Body of pancreas (tissue), 4 donors: ENCODE measurements around the gene SBF2. TPM values are rescaled to one million over a fixed set of nuclear protein-coding genes. Genes with fewer than 3 reads are reported as not detected.

Experiments
- ATAC-seq: fragments of 150-250 bp; one replicate; pipeline ENCODE4 v1.9.1; 2016
- DNase-seq, 4 donors: peaks; one replicate each; pipeline ENCODE4 v3.0.0-alpha.2; 2019
- H3K27ac ChIP-seq, 4 donors: fragments of 200-600 bp; sonication (generic); 1 replicate in 3 of 4; 2 replicates in 1 of 4; pipeline versions ENCODE4 v1.5.1 to v1.6.1; 2016 to 2019; ENCODE audit warnings: mild to moderate bottlenecking in 1 of 4, mixed read lengths in 1 of 4, moderate library complexity in 1 of 4
- H3K27me3 ChIP-seq, 2 donors: fragments of 200-600 bp; sonication (generic); one replicate each; pipeline ENCODE4 v1.6.0; 2016; ENCODE audit warnings: mild to moderate bottlenecking in 1 of 2
- H3K36me3 ChIP-seq, 2 donors: fragments of 200-600 bp; sonication (generic); replicated peaks in 1 of 2; 2 replicates each; pipeline ENCODE4 v1.5.1; 2016; ENCODE audit warnings: low read depth in 2 of 2; ENCODE audit not compliant: insufficient read depth in 1 of 2
- H3K4me1 ChIP-seq: fragments of 200-600 bp; sonication (generic); one replicate; pipeline ENCODE4 v1.6.0; 2016
- H3K4me3 ChIP-seq, 2 donors: fragments of 200-600 bp; sonication (generic); 1 replicate in 1 of 2; 2 replicates in 1 of 2; pipeline ENCODE4 v1.5.1; 2016 to 2019
- H3K9me3 ChIP-seq, 3 donors: fragments of 200-600 bp; sonication (generic); 1 replicate in 2 of 3; 2 replicates in 1 of 3; pipeline ENCODE4 v1.5.1; 2016
- CTCF ChIP-seq, 7 experiments: fragments of 450-650 bp in 4 of 7; fragments of 200-600 bp in 3 of 7; sonication (generic) in 3 of 7; IDR thresholded peaks; one replicate each; pipeline ENCODE4 v1.5.1; 2016 to 2019; ENCODE audit warnings: antibody characterized with exemption in 7 of 7
- POLR2A ChIP-seq, 3 donors: fragments of 450-650 bp; IDR thresholded peaks; one replicate each; pipeline ENCODE4 v1.6.1; 2016; ENCODE audit warnings: antibody characterized with exemption in 3 of 3, mild to moderate bottlenecking in 2 of 3
- WGBS, 2 donors: methylation state at CpG; one replicate each; pipeline ENCODE4 v1.1.5; 2017; 5-methylcytosine and 5-hydroxymethylcytosine counted together
- intact Hi-C: fragments of 100-400 bp; cut with DNase I; formaldehyde crosslinking; loops from one replicate; pipeline ENCODE4 v1.15.1; 2023
- total RNA-seq, 2 donors: library from RNA; depleted of rRNA; stranded (reverse); fragments of >200 nt; gene quantifications; one replicate each; pipeline ENCODE4 v1.1.0, GENCODE V29; 2016

Gene SBF2
- total RNA-seq, 2 donors from 2014 or later, result 23.6 to 38.9 TPM

- H3K36me3 ChIP-seq, result no peaks in the 10 kb centered on the region
- peak overlapping the region in 3 of 4 donors; percentile 47 to 92 (median 87) for H3K27ac ChIP-seq
- DNase-seq (no peak), ATAC-seq (no peak)
- H3K9me3 ChIP-seq, result no peaks in the 10 kb centered on the region
- H3K27me3 ChIP-seq, result peaks cover 0 to 6% of the 10 kb centered on the region in 2 donors
- TF ChIP-seq CTCF (IDR thresholded peaks at IDR 0.05) (peak in 1 of 7 experiments; percentile 18), POLR2A (IDR thresholded peaks at IDR 0.05) (peak in 2 of 3 donors; percentile 53 to 56)
- 19% methylated on average over 16 of the region's 16 CpGs for WGBS, 2 donors
- intact Hi-C loops, result loop anchor here (5.0 kb wide), 1 partner anchor 101 kb away; no protein-coding TSS in a partner anchor
- H3K4me1 ChIP-seq, result peaks cover 70% of the 10 kb centered on the region
- H3K4me3 ChIP-seq, result no peak overlapping the region
These were observed 14.4 kb upstream of the SBF2 start for GRCh38 chr11:10308201-10308954.

- peak; percentile 68 for ATAC-seq
- DNase-seq, result peak; percentile 81 to 83 (median 83)
- H3K4me1 ChIP-seq, result peaks cover 71% of the 10 kb centered on the region
- H3K27ac ChIP-seq, result peak overlapping the region; percentile 18 to 92 (median 67)
- 1 to 2% methylated on average over 35 to 62 of the region's 62 CpGs for WGBS, 2 donors
- intact Hi-C loops, result loop anchor here (5.0 kb wide), 1 partner anchor 100 kb away; no protein-coding TSS in a partner anchor
- peaks cover 0 to 6% of the 10 kb centered on the region in 2 donors for H3K27me3 ChIP-seq
- no peaks in the 10 kb centered on the region for H3K36me3 ChIP-seq
- no peak overlapping the region for H3K4me3 ChIP-seq
- H3K9me3 ChIP-seq, result no peaks in the 10 kb centered on the region
- TF ChIP-seq CTCF (IDR thresholded peaks at IDR 0.05) (peak; percentile 92 to 100 (median 98)), POLR2A (IDR thresholded peaks at IDR 0.05) (no peak)
These were observed 13.6 kb upstream of the SBF2 start for GRCh38 chr11:10307400-10308200.

- Histone ChIP-seq H3K27me3 (peaks cover 0 to 6% of the 10 kb centered on the region in 2 donors), H3K27ac (peak overlapping the region; percentile 18 to 92 (median 67)), H3K36me3 (no peaks in the 10 kb centered on the region), H3K4me3 (peak overlapping the region in 1 of 2 donors; percentile 21), H3K9me3 (no peaks in the 10 kb centered on the region), H3K4me1 (peaks cover 76% of the 10 kb centered on the region)
- no peak for ATAC-seq
- TF ChIP-seq CTCF (IDR thresholded peaks at IDR 0.05) (no peak), POLR2A (IDR thresholded peaks at IDR 0.05) (no peak)
- no peak for DNase-seq
- 6 to 13% methylated on average over 9 of the region's 9 CpGs for WGBS, 2 donors
- intact Hi-C loops, result loop anchor here (5.0 kb wide), 1 partner anchor 100 kb away; no protein-coding TSS in a partner anchor
These were observed 13.0 kb upstream of the SBF2 start for GRCh38 chr11:10307022-10307399.

- H3K4me1 ChIP-seq, result peaks cover 78% of the 10 kb centered on the region
These were observed 12.2 kb upstream of the SBF2 start for GRCh38 chr11:10305964-10306918.

More at GRCh38 chr11:10305964-10306918, 12.2 kb upstream of the SBF2 start:
- no peaks in the 10 kb centered on the region for H3K9me3 ChIP-seq
- ATAC-seq (no peak), DNase-seq (peak in 3 of 4 donors; percentile 23 to 40 (median 34))
- 8 to 25% methylated on average over 44 to 52 of the region's 65 CpGs for WGBS, 2 donors
- H3K27ac ChIP-seq, result peak overlapping the region in 3 of 4 donors; percentile 82 to 92 (median 87)
- TF ChIP-seq CTCF (IDR thresholded peaks at IDR 0.05), result no peak
- no peak for TF ChIP-seq POLR2A (IDR thresholded peaks at IDR 0.05)
- intact Hi-C loops, result loop anchor here (5.0 kb wide), 1 partner anchor 99 kb away; no protein-coding TSS in a partner anchor
- H3K36me3 ChIP-seq, result no peaks in the 10 kb centered on the region
- H3K27me3 ChIP-seq, result peaks cover 0 to 6% of the 10 kb centered on the region in 2 donors
- peak overlapping the region; percentile 21 to 37 for H3K4me3 ChIP-seq
